ENCODE results near the gene SOAT2. TPM values are rescaled to one million over a fixed set of nuclear protein-coding genes. Genes with fewer than 3 reads are reported as not detected.
A peak's percentile ranks its signal among the peaks of the same experiment; 100 is the strongest.
"Not testable (repeated sequence)": the region's sequence is repeated elsewhere in the genome, so short reads cannot be mapped to it uniquely, and the experiment has no call there.

SOAT2 gene
- total and polyA plus RNA-seq, 5 donors, result 0.07 to 0.18 (median 0.17) TPM; not detected in 2

DNA sequence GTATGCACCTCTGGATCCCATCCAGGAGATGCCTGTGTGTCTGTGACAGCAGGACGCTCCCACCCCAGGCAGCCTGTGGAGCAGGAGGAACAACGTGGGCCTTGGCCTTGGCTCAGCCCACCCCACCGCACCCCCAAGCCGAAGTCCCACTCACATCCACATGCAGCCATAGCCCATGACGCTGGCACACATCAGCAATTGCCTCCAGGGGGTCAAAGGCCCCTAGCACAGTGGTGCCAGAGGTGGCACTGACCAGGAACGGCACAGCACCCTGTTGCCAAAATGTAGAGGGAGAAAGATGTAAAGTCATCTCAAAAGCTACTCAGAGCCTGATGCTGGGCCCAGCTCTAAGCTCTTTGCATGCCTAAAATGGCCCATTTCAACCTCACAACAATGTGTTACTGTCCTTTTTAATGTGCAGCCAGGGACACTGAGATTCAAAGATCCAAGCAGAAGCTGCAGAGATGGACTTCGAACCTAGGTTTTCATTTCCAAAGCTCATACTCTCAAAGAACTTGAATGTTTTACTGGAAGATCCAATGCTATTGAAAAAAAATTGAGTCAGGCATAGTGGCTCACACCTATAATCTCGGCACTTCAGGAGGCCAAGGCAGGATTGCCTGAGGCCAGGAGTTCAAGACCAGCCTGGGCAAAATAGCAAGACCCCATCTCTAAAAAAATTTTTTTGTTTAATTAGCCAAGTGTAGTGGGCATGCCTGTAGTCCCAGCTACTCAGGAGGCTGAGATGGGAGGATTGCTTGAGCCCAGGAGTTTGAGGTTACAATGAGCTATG is 58.0 kb downstream of the SOAT2 start:
- intact Hi-C loops (cut with DNase I), result loop anchor here in 1 of 4 donors (5.0 kb wide), 2 partner anchors 36 to 121 kb away; no protein-coding TSS in a partner anchor

DNA sequence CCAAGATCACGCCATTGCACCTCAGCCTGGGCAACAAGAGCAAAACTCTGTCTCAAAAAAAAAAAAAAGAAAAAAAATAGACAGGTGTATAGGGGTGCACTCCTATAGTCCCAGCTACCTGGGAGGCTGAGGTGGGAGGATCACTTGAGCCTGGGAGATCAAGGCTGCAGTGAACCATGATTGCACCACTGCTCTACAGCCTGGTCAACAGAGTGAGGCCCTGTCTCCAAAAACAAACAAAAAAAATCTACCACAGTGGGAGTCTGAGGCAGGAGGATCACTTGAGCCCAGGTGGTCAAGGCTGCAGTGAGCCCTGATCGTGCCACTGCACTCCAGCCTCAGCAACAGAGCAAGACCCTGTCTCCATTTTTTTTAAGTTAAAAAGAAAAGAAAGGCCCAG is 59.7 kb downstream of the SOAT2 start:
- intact Hi-C loops (cut with DNase I), result loop anchor here in 1 of 4 donors (5.0 kb wide), 2 partner anchors 34 to 119 kb away; no protein-coding TSS in a partner anchor
- H3K27ac ChIP-seq (ENCODE audit: low read length); DNase-seq; H3K9me3 ChIP-seq (ENCODE audit: control insufficient read depth, low read length); ATAC-seq; H3K27me3 ChIP-seq (ENCODE audit: control insufficient read depth, insufficient read depth); H3K4me1 ChIP-seq (ENCODE audit: control insufficient read depth, insufficient read depth, low read length); H3K4me3 ChIP-seq (ENCODE audit: low read length): not testable (repeated sequence)
- 97% methylated on average over 2 of the region's 2 CpGs for WGBS

More for the DNA sequence above, 58.0 kb downstream of the SOAT2 start:
- DNase-seq, result no peak
- Histone ChIP-seq H3K27ac (ENCODE audit: low read length) (no peak overlapping the region), H3K27me3 (ENCODE audit: control insufficient read depth, insufficient read depth) (no peaks in the 10 kb centered on the region), H3K4me1 (ENCODE audit: control insufficient read depth, insufficient read depth, low read length) (no peaks in the 10 kb centered on the region), H3K9me3 (ENCODE audit: control insufficient read depth, low read length) (no peaks in the 10 kb centered on the region), H3K4me3 (ENCODE audit: low read length) (no peak overlapping the region)
- WGBS, result 94% methylated on average over 8 of the region's 8 CpGs
- ATAC-seq, result no peak

- Histone ChIP-seq H3K27ac (ENCODE audit: low read length) (no peak overlapping the region), H3K4me1 (ENCODE audit: control insufficient read depth, insufficient read depth, low read length) (no peaks in the 10 kb centered on the region), H3K9me3 (ENCODE audit: control insufficient read depth, low read length) (no peaks in the 10 kb centered on the region), H3K4me3 (ENCODE audit: low read length) (no peak overlapping the region), H3K27me3 (ENCODE audit: control insufficient read depth, insufficient read depth) (no peaks in the 10 kb centered on the region)
- intact Hi-C loops (cut with DNase I), result no loop called here
- DNase-seq (no peak), ATAC-seq (no peak)
Measured at GRCh38 chr12:53166837-53167236, 63.6 kb downstream of the SOAT2 start.

GRCh38 chr12:53169644-53170043 is 66.4 kb downstream of the SOAT2 start:
- Histone ChIP-seq H3K4me3 (ENCODE audit: low read length) (no peak overlapping the region), H3K4me1 (ENCODE audit: control insufficient read depth, insufficient read depth, low read length) (no peaks in the 10 kb centered on the region), H3K27me3 (ENCODE audit: control insufficient read depth, insufficient read depth) (no peaks in the 10 kb centered on the region), H3K27ac (ENCODE audit: low read length) (no peak overlapping the region), H3K9me3 (ENCODE audit: control insufficient read depth, low read length) (no peaks in the 10 kb centered on the region)
- WGBS, result 92% methylated on average over 7 of the region's 7 CpGs
- ATAC-seq (no peak), DNase-seq (no peak)
- intact Hi-C loops (cut with DNase I), result no loop called here

- intact Hi-C loops (cut with DNase I), result no loop called here
- H3K27me3 ChIP-seq (ENCODE audit: control insufficient read depth, insufficient read depth), result no peaks in the 10 kb centered on the region
- H3K4me3 ChIP-seq (ENCODE audit: low read length), result no peak overlapping the region
- WGBS, result 93% methylated on average over 8 of the region's 8 CpGs
- ATAC-seq, result no peak
- H3K9me3 ChIP-seq (ENCODE audit: control insufficient read depth, low read length), result no peaks in the 10 kb centered on the region
- no peak overlapping the region for H3K27ac ChIP-seq (ENCODE audit: low read length)
- DNase-seq, result no peak
- H3K4me1 ChIP-seq (ENCODE audit: control insufficient read depth, insufficient read depth, low read length), result no peaks in the 10 kb centered on the region
Measured at GRCh38 chr12:53170215-53170614, 66.9 kb downstream of the SOAT2 start.

DNA sequence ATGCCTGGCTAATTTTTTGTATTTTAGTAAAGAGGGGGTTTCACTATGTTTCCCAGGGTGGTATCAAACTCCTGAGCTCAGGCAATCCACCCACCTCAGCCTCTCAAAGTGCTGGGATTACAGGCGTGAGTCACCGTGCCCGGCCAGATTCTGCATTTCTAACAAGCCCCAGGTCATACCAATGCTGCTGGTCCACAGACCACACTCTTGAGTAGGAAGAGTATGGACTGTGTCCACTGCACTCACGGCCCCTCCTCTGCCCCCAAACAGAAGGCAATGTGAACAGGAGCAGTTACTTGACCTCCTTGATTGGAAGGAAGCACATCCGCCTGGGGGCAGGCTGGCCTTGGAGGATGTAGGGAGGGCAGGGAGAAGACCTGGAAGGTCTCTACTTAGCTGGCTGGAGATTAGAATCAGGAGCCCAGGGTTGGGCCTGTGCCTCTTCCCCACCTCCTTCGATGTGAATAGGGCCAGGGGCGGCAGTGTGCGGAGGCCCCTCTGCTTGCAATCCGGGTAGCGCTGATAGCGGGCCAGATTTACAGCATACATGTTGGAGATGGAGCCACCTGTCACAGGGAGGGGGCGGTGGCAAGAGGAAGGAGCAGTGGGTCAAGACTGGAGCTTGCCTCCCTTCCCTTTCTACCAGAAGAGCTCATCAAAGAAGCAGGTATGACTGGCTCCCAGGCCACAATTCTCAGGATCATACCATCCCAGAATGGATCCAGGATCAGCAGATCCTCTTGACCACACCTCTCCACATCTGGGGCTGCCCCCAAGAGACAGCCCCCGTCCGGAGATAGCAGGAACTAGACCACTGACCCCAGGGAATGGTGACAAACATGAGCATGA is 67.8 kb downstream of the SOAT2 start:
- 79% methylated on average over 14 of the region's 14 CpGs for WGBS
- Histone ChIP-seq H3K4me3 (ENCODE audit: low read length) (no peak overlapping the region), H3K4me1 (ENCODE audit: control insufficient read depth, insufficient read depth, low read length) (no peaks in the 10 kb centered on the region), H3K27me3 (ENCODE audit: control insufficient read depth, insufficient read depth) (no peaks in the 10 kb centered on the region), H3K9me3 (ENCODE audit: control insufficient read depth, low read length) (no peaks in the 10 kb centered on the region), H3K27ac (ENCODE audit: low read length) (no peak overlapping the region)
- ATAC-seq (no peak), DNase-seq (no peak)
- intact Hi-C loops (cut with DNase I), result no loop called here

GRCh38 chr12:53171725-53172329 is 68.5 kb downstream of the SOAT2 start:
- H3K27ac ChIP-seq (ENCODE audit: low read length), result no peak overlapping the region
- intact Hi-C loops (cut with DNase I), result no loop called here
- no peak for ATAC-seq

GRCh38 chr12:53172352-53172751 is 69.1 kb downstream of the SOAT2 start:
- Histone ChIP-seq H3K4me1 (ENCODE audit: control insufficient read depth, insufficient read depth, low read length) (no peaks in the 10 kb centered on the region), H3K27me3 (ENCODE audit: control insufficient read depth, insufficient read depth) (no peaks in the 10 kb centered on the region), H3K9me3 (ENCODE audit: control insufficient read depth, low read length) (no peaks in the 10 kb centered on the region), H3K27ac (ENCODE audit: low read length) (no peak overlapping the region), H3K4me3 (ENCODE audit: low read length) (no peak overlapping the region)
- WGBS, result 84% methylated on average over 11 of the region's 11 CpGs
- intact Hi-C loops (cut with DNase I), result no loop called here
- DNase-seq (peak in 2 of 3 donors; percentile 44 to 51), ATAC-seq (peak in 1 of 2 donors; percentile 39)

More at GRCh38 chr12:53171725-53172329, 68.5 kb downstream of the SOAT2 start:
- Histone ChIP-seq H3K4me3 (ENCODE audit: low read length) (no peak overlapping the region), H3K4me1 (ENCODE audit: control insufficient read depth, insufficient read depth, low read length) (no peaks in the 10 kb centered on the region), H3K27me3 (ENCODE audit: control insufficient read depth, insufficient read depth) (no peaks in the 10 kb centered on the region), H3K9me3 (ENCODE audit: control insufficient read depth, low read length) (no peaks in the 10 kb centered on the region)
- DNase-seq, result no peak
- 53% methylated on average over 10 of the region's 10 CpGs for WGBS

DNA sequence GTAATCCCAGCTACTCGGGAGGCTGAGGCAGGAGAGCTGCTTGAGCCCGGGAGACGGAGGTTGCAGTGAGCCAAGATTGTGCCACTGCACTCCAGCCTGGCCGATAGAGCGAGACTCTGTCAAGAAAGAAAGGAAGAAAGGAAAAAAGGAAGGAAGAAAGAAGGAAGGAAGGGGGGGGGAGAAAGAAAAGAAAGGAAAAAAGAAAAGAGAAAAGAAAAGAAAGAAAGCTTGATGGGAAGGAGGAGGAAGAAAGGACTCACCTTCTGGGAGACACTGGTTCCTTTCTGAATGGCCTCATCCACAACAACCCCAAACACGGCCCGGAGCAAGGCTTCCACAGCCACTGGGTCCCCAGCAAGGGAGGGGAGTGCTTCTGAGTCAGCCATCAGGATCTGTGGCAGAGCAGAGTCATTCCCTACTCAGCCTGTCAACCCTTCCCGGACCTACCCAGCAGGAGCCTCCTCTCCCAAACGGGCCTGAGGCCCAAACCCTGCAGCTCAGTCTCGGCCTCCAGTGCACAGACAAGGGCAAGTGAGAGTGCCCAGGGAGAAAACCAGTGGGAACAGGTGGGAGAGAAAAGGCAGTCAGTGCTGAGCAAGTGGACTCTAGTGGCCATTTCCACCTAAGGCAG is 69.9 kb downstream of the SOAT2 start:
- Histone ChIP-seq H3K27me3 (ENCODE audit: control insufficient read depth, insufficient read depth) (no peaks in the 10 kb centered on the region), H3K4me3 (ENCODE audit: low read length) (no peak overlapping the region), H3K9me3 (ENCODE audit: control insufficient read depth, low read length) (no peaks in the 10 kb centered on the region), H3K27ac (ENCODE audit: low read length) (no peak overlapping the region), H3K4me1 (ENCODE audit: control insufficient read depth, insufficient read depth, low read length) (no peaks in the 10 kb centered on the region)
- no peak for DNase-seq
- ATAC-seq, result no peak
- intact Hi-C loops (cut with DNase I), result no loop called here
- WGBS, result 91% methylated on average over 10 of the region's 10 CpGs

Measured in right cardiac atrium (tissue), 5 donors.